Lower leg skin (tissue), 4 donors: ENCODE results near the gene IL1RAPL1. TPM values are rescaled to one million over a fixed set of nuclear protein-coding genes. Genes with fewer than 3 reads are reported as not detected.

Experiments used
- DNase-seq, 2 donors: peaks; one replicate each; pipeline ENCODE4 v3.0.0-alpha.2; 2019; ENCODE audit warnings: low spot score in 2 of 2
- H3K4me3 ChIP-seq: fragments of 200-600 bp; sonication (generic); 2 replicates; pipeline ENCODE4 v1.5.1; 2017; ENCODE audit warnings: mild to moderate bottlenecking, low read depth; ENCODE audit not compliant: poor library complexity, severe bottlenecking
- CTCF ChIP-seq, 3 donors: fragments of 450-650 bp; IDR thresholded peaks; one replicate each; pipeline ENCODE4 v1.5.1; 2016; ENCODE audit warnings: antibody characterized with exemption in 3 of 3, mild to moderate bottlenecking in 3 of 3, moderate library complexity in 2 of 3
- POLR2A ChIP-seq, 2 donors: fragments of 450-650 bp; IDR thresholded peaks; one replicate each; pipeline ENCODE4 v1.6.1; 2016 to 2017; ENCODE audit warnings: antibody characterized with exemption in 2 of 2, mild to moderate bottlenecking in 1 of 2, moderate library complexity in 1 of 2
- WGBS, 2 donors: methylation state at CpG; one replicate each; pipeline ENCODE4 v1.1.5; 2018; 5-methylcytosine and 5-hydroxymethylcytosine counted together
- intact Hi-C: fragments of 100-400 bp; cut with DNase I; formaldehyde crosslinking; loops from one replicate; pipeline ENCODE4 v1.15.0; 2023; ENCODE audit warnings: low total_unique reads
- microRNA-seq, 2 donors: library from miRNA; unstranded; fragments of <30 nt; microRNA quantifications; one replicate each; pipeline ENCODE4, GENCODE V29; 2016; ENCODE audit warnings: borderline replicate concordance in 2 of 2, borderline number of aligned reads in 1 of 2
- total RNA-seq, 4 donors: library from RNA; depleted of rRNA; stranded (reverse); fragments of >200 nt; gene quantifications; one replicate each; pipeline ENCODE4 v1.1.0, GENCODE V29; 2016

The IL1RAPL1 gene
- total RNA-seq, 4 donors from 2014 or later = 0.07 to 1.8 (median 0.10) TPM; not detected in 1

GRCh38 chrX:29952016-29952415, 1364.8 kb downstream of the IL1RAPL1 start:
- DNase-seq = no peak
- H3K4me3 ChIP-seq = no peak overlapping the region
- intact Hi-C loops = no loop called here
- no peak for TF ChIP-seq POLR2A (IDR thresholded peaks at IDR 0.05)
- TF ChIP-seq CTCF (IDR thresholded peaks at IDR 0.05) = no peak
- 82 to 95% methylated on average over 3 of the region's 3 CpGs for WGBS, 2 donors

- 49 to 78% methylated on average over 2 of the region's 2 CpGs for WGBS, 2 donors
- TF ChIP-seq CTCF (IDR thresholded peaks at IDR 0.05) = no peak
- TF ChIP-seq POLR2A (IDR thresholded peaks at IDR 0.05) = no peak
- H3K4me3 ChIP-seq = no peak overlapping the region
- intact Hi-C loops = no loop called here
- no peak for DNase-seq
Measured at GRCh38 chrX:29962061-29962460, 1374.8 kb downstream of the IL1RAPL1 start.

GRCh38 chrX:29965634-29966033, 1378.4 kb downstream of the IL1RAPL1 start:
- intact Hi-C loops = no loop called here
- no peak overlapping the region for H3K4me3 ChIP-seq
- TF ChIP-seq POLR2A (IDR thresholded peaks at IDR 0.05) (no peak), CTCF (IDR thresholded peaks at IDR 0.05) (no peak)
- DNase-seq = no peak
- 59 to 72% methylated on average over 1 of the region's 1 CpG for WGBS, 2 donors

GRCh38 chrX:29992083-29992482, 1404.8 kb downstream of the IL1RAPL1 start:
- WGBS, 2 donors = 63% methylated on average over 3 of the region's 3 CpGs; no CpG with 5 or more reads in 1 of the 2 donors
- intact Hi-C loops = no loop called here
- DNase-seq = no peak
- no peak overlapping the region for H3K4me3 ChIP-seq
- no peak for TF ChIP-seq CTCF (IDR thresholded peaks at IDR 0.05)
- no peak for TF ChIP-seq POLR2A (IDR thresholded peaks at IDR 0.05)

- no peak for TF ChIP-seq CTCF (IDR thresholded peaks at IDR 0.05)
- TF ChIP-seq POLR2A (IDR thresholded peaks at IDR 0.05) = no peak
- DNase-seq = no peak
- no peak overlapping the region for H3K4me3 ChIP-seq
- intact Hi-C loops = no loop called here
- WGBS, 2 donors = 48 to 50% methylated on average over 1 of the region's 1 CpG
Measured at GRCh38 chrX:30005813-30006212, 1418.6 kb downstream of the IL1RAPL1 start.

Small RNA genes lying within 50 kb of the gene (microRNA-seq; reads per million reads assigned to microRNA genes)
- 0 reads per million in 2 donors for gene MIR4666B
